DMS114 treated with DMSO at 0.1 percent for 48 hours (cell line): ENCODE measurements around the gene YTHDF1.

Source experiments
- DNase-seq: peaks from one replicate; lab custom pipeline; 2025; ENCODE audit not compliant: unreplicated experiment; lab: John Stamatoyannopoulos, UW

YTHDF1 gene

GRCh38 chr20:63210011-63210605 lies 5.8 kb downstream of the YTHDF1 start:
- no peak for DNase-seq

DNA sequence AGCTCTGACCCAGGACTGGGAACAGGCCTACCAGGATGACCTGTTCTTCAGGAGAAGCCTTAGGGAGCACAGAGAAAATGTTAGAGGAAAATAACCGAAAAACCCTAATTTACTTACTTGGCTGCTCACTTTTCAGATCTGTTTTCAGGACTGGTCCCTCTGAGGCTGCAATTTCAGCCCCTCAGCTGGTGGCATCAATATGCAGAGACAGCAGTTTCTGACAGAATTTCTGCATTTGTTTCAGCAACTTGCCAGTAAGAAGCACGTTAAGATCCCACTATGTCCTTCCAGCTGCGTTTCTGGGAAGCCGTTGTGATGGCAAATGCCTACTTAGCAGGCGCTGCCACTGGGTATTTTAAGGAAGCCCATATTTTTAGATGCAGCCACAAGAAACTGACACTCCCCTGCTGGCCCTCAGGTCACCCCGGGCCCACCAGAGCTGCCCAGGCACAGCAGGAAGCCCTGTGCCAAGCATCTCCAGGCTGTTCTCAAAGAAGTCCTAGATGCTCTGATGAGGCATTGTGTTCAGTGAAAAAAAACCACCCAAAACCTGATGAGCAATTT lies 7.5 kb downstream of the YTHDF1 start:
- DNase-seq, result no peak

DNA sequence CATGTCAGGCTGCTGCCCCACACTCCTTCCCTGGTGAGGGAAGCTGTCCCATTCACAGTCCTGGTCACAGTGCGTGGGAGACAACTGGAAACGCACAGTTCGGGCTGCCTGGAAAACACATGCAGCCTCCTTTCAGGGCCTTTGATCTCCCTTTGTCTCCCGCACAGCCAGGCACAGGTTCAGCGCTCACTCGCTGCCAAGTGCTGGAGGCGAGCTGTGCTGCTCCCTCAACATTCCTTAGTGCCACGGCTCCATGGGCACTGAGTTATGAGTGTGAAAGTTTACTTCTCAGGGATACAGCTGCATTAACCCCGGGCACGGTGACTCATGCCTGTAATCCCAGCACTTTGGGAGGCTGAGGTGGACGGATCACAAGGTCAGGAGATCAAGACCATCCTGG lies 9.1 kb downstream of the YTHDF1 start:
- DNase-seq, result no peak

DNA sequence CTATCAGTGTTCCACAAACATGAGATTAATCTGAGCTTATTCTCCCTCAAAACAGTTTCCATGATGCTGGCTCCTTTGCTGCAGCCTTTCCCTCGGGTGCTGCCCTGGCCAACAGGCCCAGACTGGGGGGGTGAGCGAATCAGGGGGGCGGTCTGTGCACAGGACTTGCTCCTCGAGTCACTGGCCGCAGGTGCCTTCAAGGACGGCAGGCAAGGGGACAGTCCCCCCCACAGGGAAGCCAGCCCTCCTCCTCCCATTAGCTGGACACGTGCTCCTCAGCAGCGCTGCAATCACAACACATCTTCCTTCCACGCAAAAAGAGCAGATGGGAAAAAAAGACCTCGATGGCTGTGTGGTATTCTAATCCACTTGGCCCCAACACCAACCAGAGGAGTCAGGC lies 10.0 kb downstream of the YTHDF1 start:
- DNase-seq, result no peak

DNA sequence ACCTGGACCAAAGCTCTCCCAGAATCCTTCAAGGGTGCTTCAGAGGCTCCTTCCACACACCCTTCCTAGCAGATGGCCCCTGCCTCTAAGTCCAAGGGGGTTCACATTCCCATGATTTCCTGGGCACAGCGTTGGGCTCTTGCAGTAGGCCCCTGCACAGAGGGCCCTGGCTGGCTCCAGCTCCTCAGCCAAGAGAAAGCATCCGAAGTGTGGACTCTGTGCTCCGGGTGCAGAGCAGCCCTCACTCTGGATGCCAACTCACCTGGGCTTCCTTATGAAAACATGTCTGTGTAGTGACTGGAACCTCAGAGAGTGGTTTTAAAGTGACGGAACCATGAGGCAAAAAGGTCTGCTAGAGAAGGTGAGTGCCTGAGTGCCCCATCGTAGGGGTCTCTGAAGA lies 11.6 kb downstream of the YTHDF1 start:
- no peak for DNase-seq

DNA sequence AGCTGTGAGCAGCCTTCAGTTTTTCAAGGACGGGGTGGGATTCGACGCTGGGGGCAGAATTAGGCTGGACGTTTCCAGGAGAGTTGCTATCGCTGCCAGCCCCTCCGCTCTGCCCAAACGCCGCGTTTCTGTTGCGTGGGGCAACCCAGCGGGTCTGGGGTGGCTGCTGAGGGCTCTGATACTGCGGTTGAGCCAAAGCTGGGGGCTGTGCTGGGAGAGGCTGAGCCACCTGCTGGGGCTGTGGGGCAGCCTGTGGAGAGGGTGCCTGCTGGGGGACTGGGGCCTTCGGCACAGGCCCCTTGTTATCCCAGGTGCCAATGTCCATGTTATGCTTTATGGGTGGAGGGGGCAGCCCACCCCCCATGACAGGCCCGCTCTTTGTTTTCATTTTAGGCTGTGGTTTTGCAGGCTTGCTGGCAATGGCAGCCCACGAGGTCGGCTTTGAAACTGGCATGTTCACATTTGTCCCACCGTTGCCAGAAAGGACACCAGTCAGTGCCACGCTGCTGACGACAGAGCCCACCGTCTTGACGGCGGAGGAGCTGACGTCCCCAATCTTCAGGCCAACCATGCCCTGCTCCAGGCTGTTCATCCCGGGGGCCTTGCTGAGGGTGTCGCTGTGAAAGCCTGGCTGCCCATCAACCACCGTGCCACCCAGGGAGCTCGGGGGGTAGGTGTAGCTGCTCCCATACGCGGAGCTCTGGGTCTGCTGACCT lies 13.0 kb downstream of the YTHDF1 start:
- no peak for DNase-seq

- DNase-seq, result no peak
Measured at GRCh38 chr20:63202021-63202420, 13.9 kb downstream of the YTHDF1 start.

DNA sequence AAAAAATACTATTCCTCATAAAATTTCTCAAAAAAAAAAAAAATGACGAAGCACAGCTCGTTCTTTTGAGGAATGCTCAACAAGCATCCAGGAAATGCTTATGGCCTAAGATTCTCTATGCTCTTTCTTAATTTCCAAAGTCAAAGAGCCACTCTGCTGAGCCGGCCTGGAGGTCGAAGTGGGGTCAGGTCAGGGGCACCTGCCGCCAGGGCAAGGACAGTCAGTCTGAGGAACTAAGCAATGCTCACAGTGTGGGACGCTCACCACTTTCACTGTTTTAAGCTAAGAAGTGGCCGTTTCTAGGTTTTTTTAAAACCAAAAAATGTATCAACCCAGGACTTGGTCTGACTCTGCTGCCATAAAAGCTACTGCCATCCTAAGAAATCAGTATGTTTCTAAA lies 17.3 kb downstream of the YTHDF1 start:
- no peak for DNase-seq

DNA sequence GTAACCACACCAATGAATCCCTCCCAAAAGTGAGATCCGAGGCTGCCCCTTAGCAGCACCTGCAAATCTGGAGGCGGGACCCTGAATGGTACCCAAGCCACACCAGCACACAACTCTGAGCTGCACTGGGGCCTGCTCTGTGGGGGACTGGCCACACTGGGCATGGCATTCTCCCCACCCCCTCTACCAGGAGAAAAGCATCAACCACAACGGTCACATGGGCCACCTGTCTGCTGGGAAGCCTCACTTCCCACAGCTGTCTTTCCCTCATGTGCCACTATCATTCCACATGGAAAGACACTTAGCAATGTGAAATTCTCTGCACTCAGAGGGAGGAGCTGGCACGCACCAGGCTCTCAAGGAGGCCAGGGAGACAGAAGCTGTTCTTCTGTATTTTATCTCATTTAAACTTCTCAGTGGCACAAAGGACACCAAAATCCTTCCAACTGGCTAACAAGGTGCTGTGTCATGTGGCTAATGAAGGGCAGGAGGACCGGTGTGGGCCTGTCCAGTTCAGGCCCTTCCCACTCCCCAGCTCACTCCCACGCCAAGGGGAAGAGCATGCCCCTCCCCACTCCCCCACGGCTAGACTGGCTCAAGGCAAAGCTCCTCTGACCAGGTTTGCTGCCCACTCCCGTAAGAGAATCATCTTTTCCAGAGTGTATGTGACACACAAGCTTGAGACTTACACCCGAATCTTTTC lies 19.0 kb downstream of the YTHDF1 start:
- no peak for DNase-seq

- DNase-seq, result no peak
Measured at GRCh38 chr20:63194797-63195173, 21.1 kb downstream of the YTHDF1 start.

- DNase-seq, result no peak
Measured at GRCh38 chr20:63194007-63194796, 21.7 kb downstream of the YTHDF1 start.

- no peak for DNase-seq
Measured at GRCh38 chr20:63192721-63193120, 23.2 kb downstream of the YTHDF1 start.

- DNase-seq, result no peak
Measured at GRCh38 chr20:63191400-63191799, 24.5 kb downstream of the YTHDF1 start.

GRCh38 chr20:63190828-63191227 lies 25.1 kb downstream of the YTHDF1 start:
- DNase-seq, result no peak

GRCh38 chr20:63189846-63190559 lies 25.9 kb downstream of the YTHDF1 start:
- DNase-seq, result no peak

- DNase-seq, result no peak
Measured at GRCh38 chr20:63189322-63189642, 26.6 kb downstream of the YTHDF1 start.

- DNase-seq, result no peak
Measured at GRCh38 chr20:63188641-63189321, 27.1 kb downstream of the YTHDF1 start.

DNA sequence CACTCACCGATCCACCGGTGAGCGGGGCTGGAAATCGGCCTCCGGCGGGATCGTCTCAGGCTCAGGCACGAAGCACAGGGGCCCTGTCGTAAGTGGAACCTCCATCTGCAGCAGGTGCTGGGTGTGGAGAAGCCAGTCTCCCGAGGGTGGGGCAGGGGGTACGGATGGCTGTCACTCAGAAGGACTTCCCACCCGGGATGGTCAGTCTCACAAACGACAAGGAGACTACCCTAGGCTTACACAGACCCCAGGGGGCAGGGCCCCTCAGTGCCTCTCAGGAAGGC lies 27.8 kb downstream of the YTHDF1 start:
- no peak for DNase-seq

DNA sequence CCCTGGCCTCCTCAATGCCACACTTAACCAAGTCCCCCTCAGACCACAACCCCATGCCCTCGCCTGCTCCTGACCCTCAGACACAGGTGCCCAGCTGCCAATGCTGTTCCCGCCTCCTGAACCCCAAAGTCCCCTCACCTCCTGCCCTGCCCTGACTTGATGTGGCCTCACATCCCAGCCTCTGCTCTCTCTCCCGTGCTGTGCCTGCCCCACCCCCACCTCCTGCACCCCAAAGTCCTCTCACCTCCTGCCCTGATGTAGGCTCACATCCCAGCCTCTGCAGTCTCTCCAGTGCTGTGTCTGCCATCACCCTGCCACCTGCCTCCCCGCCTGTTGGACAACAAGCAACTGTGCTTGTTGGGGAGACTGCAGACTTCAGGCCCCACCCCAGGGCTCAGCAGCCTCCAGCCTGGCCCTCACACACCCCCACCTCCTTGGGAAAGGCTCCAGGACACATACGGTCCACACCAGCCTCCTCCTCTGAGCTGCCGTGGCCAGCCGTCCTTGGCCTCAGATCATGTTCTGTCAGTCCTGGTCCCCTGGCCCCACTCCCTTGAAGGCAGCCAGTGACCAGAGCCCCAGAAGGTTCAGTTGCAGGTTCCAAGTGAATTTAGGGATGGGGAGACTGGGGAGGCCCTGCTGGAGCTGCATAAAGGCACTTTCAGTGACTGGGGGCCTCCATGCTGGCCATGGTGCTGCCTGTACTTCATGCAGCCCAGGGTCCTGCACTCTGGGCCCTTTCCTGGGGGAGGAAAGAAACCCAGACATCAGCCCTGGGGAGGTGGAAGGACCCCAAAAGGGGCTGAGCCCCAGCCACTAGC lies 28.4 kb downstream of the YTHDF1 start:
- DNase-seq, result no peak
